Measurements from ENCODE around the gene MACROH2A1. TPM values are rescaled to one million over a fixed set of nuclear protein-coding genes. Genes with fewer than 3 reads are reported as not detected.

The MACROH2A1 gene
- total RNA-seq, 1 donor from 2014 or later, result 254 TPM

GRCh38 chr5:135379046-135379654, 19.9 kb downstream of the MACROH2A1 start:
- Mint-ChIP-seq H3K27me3 (no peaks in the 10 kb centered on the region), H3K4me1 (ENCODE audit: unreplicated experiment) (peaks cover 52% of the 10 kb centered on the region), H3K27ac (peak overlapping the region; percentile 69), H3K9me3 (no peaks in the 10 kb centered on the region), H3K4me3 (peak overlapping the region; percentile 4), H3K36me3 (peaks cover 46% of the 10 kb centered on the region)
- no peak for TF ChIP-seq CTCF (conservative IDR thresholded peaks at IDR 0.05)
- no peak for DNase-seq (ENCODE audit: extremely low spot score, unreplicated experiment)

DNA sequence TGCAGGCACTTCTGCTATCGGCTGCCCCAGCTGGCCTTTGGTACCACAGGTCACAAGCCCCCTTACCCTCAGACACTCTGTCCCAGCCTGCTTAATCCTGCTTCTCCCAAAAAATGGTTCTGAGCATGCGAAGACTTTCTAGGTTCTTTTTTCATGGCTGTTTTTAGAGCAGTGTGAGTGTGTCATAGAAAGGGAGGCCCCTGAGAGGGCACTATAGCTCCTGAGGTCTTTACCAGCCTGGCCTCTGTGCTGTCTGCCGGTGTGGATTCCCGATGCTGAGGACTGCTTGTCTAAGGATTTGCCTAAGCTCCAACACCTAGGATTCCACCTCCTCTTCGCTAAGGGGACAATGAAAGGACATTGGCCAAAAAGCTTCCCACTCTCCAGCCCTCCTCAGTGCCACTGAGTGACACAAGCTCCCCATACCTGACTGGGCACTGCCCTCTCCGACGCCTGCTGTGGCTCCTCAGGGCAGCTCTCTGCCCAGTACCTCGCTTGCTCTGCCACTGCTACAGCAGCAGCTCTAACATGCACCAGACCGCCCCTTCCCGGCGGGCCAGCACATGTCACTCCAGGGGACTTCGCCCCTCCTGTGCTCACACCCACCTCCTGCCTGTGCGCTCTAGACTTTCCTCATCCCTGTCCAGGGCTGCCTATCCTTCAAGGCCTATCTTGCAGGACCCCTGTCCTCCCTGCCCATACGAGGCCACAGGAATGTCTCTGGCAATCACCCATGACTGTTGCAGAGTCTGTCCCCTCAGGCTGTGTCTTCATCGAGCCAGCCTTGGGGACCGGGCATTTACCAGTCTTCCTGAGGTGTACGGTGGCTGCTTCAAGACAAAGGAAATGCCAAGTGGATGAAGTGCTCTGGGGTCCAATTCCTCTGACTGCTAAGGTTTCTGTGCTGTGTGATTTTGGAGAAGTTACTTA, 21.0 kb downstream of the MACROH2A1 start:
- H3K4me1 Mint-ChIP-seq (ENCODE audit: unreplicated experiment), result peaks cover 56% of the 10 kb centered on the region
- no peaks in the 10 kb centered on the region for H3K9me3 Mint-ChIP-seq
- peaks cover 44% of the 10 kb centered on the region for H3K36me3 Mint-ChIP-seq
- no peaks in the 10 kb centered on the region for H3K27me3 Mint-ChIP-seq
- no peak for TF ChIP-seq CTCF (conservative IDR thresholded peaks at IDR 0.05)
- H3K4me3 Mint-ChIP-seq, result peak overlapping the region; percentile 71
- H3K27ac Mint-ChIP-seq, result peak overlapping the region; percentile 64
- peak; percentile 59 for DNase-seq (ENCODE audit: extremely low spot score, unreplicated experiment)

GRCh38 chr5:135376961-135377624, 21.9 kb downstream of the MACROH2A1 start:
- no peaks in the 10 kb centered on the region for H3K27me3 Mint-ChIP-seq
- peaks cover 57% of the 10 kb centered on the region for H3K4me1 Mint-ChIP-seq (ENCODE audit: unreplicated experiment)
- H3K36me3 Mint-ChIP-seq, result peaks cover 35% of the 10 kb centered on the region
- peak overlapping the region; percentile 71 for H3K4me3 Mint-ChIP-seq
- no peaks in the 10 kb centered on the region for H3K9me3 Mint-ChIP-seq
- DNase-seq (ENCODE audit: extremely low spot score, unreplicated experiment), result peak; percentile 65
- peak overlapping the region; percentile 64 for H3K27ac Mint-ChIP-seq
- no peak for TF ChIP-seq CTCF (conservative IDR thresholded peaks at IDR 0.05)

GRCh38 chr5:135375040-135375793, 23.8 kb downstream of the MACROH2A1 start:
- no peak for TF ChIP-seq CTCF (conservative IDR thresholded peaks at IDR 0.05)
- H3K36me3 Mint-ChIP-seq, result peaks cover 33% of the 10 kb centered on the region
- H3K27ac Mint-ChIP-seq, result no peak overlapping the region
- no peak overlapping the region for H3K4me3 Mint-ChIP-seq
- DNase-seq (ENCODE audit: extremely low spot score, unreplicated experiment), result no peak
- H3K9me3 Mint-ChIP-seq, result no peaks in the 10 kb centered on the region
- peaks cover 63% of the 10 kb centered on the region for H3K4me1 Mint-ChIP-seq (ENCODE audit: unreplicated experiment)
- no peaks in the 10 kb centered on the region for H3K27me3 Mint-ChIP-seq
